Endothelial cell of umbilical vein (primary cell): Measurements from ENCODE around the gene CDK15.

Experiments
- CTCF ChIP-seq, 2 donors: IDR thresholded peaks; 1 replicate in 1 of 2; 2 replicates in 1 of 2; pipeline ENCODE4 v1.5.1; 2011; ENCODE audit warnings: low read length in 2 of 2, mild to moderate bottlenecking in 2 of 2, moderate library complexity in 2 of 2, control low read depth in 1 of 2, inconsistent platforms in 1 of 2, low read depth in 1 of 2; ENCODE audit not compliant: insufficient read depth in 1 of 2; ENCODE audit errors: extremely low read depth in 1 of 2
- MYC ChIP-seq: IDR thresholded peaks from one replicate; pipeline ENCODE4 v1.6.1; 2011; ENCODE audit warnings: mild to moderate bottlenecking, low read depth, low read length
- POLR2AphosphoS5 ChIP-seq: IDR thresholded peaks from 2 replicates; pipeline ENCODE4 v1.6.1; 2012; ENCODE audit warnings: low read depth, mild to moderate bottlenecking, control low read depth, low read length, moderate library complexity; ENCODE audit not compliant: insufficient read depth

- TF ChIP-seq CTCF (IDR thresholded peaks at IDR 0.05; ENCODE audit: extremely low read depth in 1 of 2, insufficient read depth in 1 of 2, low read depth in 1 of 2, low read length in 2 of 2) (no peak), POLR2AphosphoS5 (no peak), MYC (no peak)
Measured at GRCh38 chr2:201855356-201855755, 49.0 kb downstream of the CDK15 start.
